OCI-LY3 (cell line): ENCODE results near the gene SHCBP1L.

Source experiments
- H2AFZ ChIP-seq: fragments of 200-600, 300-600 bp; shearing (Covaris generic); 2 replicates; pipeline ENCODE4 v1.6.0; 2014; ENCODE audit warnings: antibody characterized with exemption, low read depth, low read length
- H3K27ac ChIP-seq: fragments of 200-600, 300-600 bp; sonication (generic); 2 replicates; pipeline ENCODE4 v1.5.1; 2014; ENCODE audit warnings: mild to moderate bottlenecking, low read length, moderate library complexity, mixed read lengths
- H3K27me3 ChIP-seq: fragments of 200-600, 300-600 bp; sonication (generic); 2 replicates; pipeline ENCODE4 v1.6.1; 2014; ENCODE audit warnings: low read depth, low read length, mixed read lengths
- H3K36me3 ChIP-seq: fragments of 200-600, 300-600 bp; sonication (generic); replicated peaks from 2 replicates; pipeline ENCODE3; 2014; ENCODE audit warnings: low read depth, low read length, mixed read lengths
- H3K4me1 ChIP-seq: fragments of 300-600, 200-600 bp; sonication (generic); 2 replicates; pipeline ENCODE4 v1.6.1; 2014; ENCODE audit warnings: low read length, mixed read lengths
- H3K4me2 ChIP-seq: fragments of 200-600, 300-600 bp; sonication (generic); 2 replicates; pipeline ENCODE4 v1.6.1; 2014; ENCODE audit warnings: low read length, mixed read lengths
- H3K4me3 ChIP-seq: fragments of 300-600, 200-600 bp; sonication (generic); 2 replicates; pipeline ENCODE4 v1.5.1; 2014; ENCODE audit warnings: antibody characterized with exemption, mild to moderate bottlenecking, low read length, moderate library complexity
- H3K79me2 ChIP-seq: fragments of 300-600, 200-600 bp; shearing (Covaris generic); 2 replicates; pipeline ENCODE4 v1.6.1; 2014; ENCODE audit warnings: mild to moderate bottlenecking, low read length, mixed read lengths
- H3K9ac ChIP-seq: fragments of 300-600, 200-600 bp; shearing (Covaris generic); 2 replicates; pipeline ENCODE4 v1.6.0; 2014; ENCODE audit warnings: mild to moderate bottlenecking, low read length, moderate library complexity
- H3K9me3 ChIP-seq: fragments of 200-600, 300-600 bp; shearing (Covaris generic); 2 replicates; pipeline ENCODE4 v1.6.1; 2014; ENCODE audit warnings: low read length, mixed read lengths; ENCODE audit not compliant: insufficient read depth
- H4K20me1 ChIP-seq: fragments of 200-600, 300-600 bp; sonication (generic); 2 replicates; pipeline ENCODE4 v1.6.1; 2016; ENCODE audit warnings: low read length, mixed read lengths; ENCODE audit not compliant: insufficient read depth
- EZH2phosphoT487 ChIP-seq: fragments of 200-600 bp; shearing (Covaris generic); IDR thresholded peaks from 2 replicates; pipeline ENCODE4 v1.6.1; 2018; ENCODE audit warnings: antibody characterized with exemption, mixed run types, low read depth
- TF ChIP-seq, protein P1 (sequence below): fragments of 200-600, 300-600 bp; sonication (generic); IDR thresholded peaks from 2 replicates; pipeline ENCODE4 v1.5.1; 2014; ENCODE audit warnings: antibody characterized with exemption, low read length, low read depth

The SHCBP1L gene

GRCh38 chr1:182977480-182977879, 24.5 kb upstream of the SHCBP1L start:
- no peak overlapping the region for H3K4me3 ChIP-seq
- H4K20me1 ChIP-seq = no peaks in the 10 kb centered on the region
- H3K9me3 ChIP-seq = no peaks in the 10 kb centered on the region
- no peak overlapping the region for H3K27ac ChIP-seq
- TF ChIP-seq, protein P1, sequence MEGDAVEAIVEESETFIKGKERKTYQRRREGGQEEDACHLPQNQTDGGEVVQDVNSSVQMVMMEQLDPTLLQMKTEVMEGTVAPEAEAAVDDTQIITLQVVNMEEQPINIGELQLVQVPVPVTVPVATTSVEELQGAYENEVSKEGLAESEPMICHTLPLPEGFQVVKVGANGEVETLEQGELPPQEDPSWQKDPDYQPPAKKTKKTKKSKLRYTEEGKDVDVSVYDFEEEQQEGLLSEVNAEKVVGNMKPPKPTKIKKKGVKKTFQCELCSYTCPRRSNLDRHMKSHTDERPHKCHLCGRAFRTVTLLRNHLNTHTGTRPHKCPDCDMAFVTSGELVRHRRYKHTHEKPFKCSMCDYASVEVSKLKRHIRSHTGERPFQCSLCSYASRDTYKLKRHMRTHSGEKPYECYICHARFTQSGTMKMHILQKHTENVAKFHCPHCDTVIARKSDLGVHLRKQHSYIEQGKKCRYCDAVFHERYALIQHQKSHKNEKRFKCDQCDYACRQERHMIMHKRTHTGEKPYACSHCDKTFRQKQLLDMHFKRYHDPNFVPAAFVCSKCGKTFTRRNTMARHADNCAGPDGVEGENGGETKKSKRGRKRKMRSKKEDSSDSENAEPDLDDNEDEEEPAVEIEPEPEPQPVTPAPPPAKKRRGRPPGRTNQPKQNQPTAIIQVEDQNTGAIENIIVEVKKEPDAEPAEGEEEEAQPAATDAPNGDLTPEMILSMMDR = no peak
- no peak for TF ChIP-seq EZH2phosphoT487
- no peaks in the 10 kb centered on the region for H3K36me3 ChIP-seq
- H3K4me1 ChIP-seq = no peaks in the 10 kb centered on the region
- no peaks in the 10 kb centered on the region for H3K79me2 ChIP-seq
- H2AFZ ChIP-seq = no peak overlapping the region
- H3K9ac ChIP-seq = no peak overlapping the region
- no peak overlapping the region for H3K4me2 ChIP-seq
- 0 out of 2 replicates have a peak, but pooled peaks cover 4% of the 10 kb centered on the region for H3K27me3 ChIP-seq

- TF ChIP-seq, protein P1 = no peak
- TF ChIP-seq EZH2phosphoT487 = no peak
- no peak overlapping the region for H3K27ac ChIP-seq
- no peaks in the 10 kb centered on the region for H3K4me1 ChIP-seq
- H3K9ac ChIP-seq = no peak overlapping the region
- no peak overlapping the region for H3K4me3 ChIP-seq
- H3K9me3 ChIP-seq = no peaks in the 10 kb centered on the region
- no peak overlapping the region for H2AFZ ChIP-seq
- H3K36me3 ChIP-seq = no peaks in the 10 kb centered on the region
- peaks cover 9% of the 10 kb centered on the region for H3K27me3 ChIP-seq
- H3K79me2 ChIP-seq = no peaks in the 10 kb centered on the region
- H3K4me2 ChIP-seq = no peak overlapping the region
- no peaks in the 10 kb centered on the region for H4K20me1 ChIP-seq
These were observed 21.7 kb upstream of the SHCBP1L start for GRCh38 chr1:182974506-182975191.

- peaks cover 24% of the 10 kb centered on the region for H3K27me3 ChIP-seq
- H3K36me3 ChIP-seq = no peaks in the 10 kb centered on the region
- H3K9me3 ChIP-seq = no peaks in the 10 kb centered on the region
- no peak overlapping the region for H3K4me3 ChIP-seq
- no peak overlapping the region for H3K9ac ChIP-seq
- no peak overlapping the region for H3K27ac ChIP-seq
- H2AFZ ChIP-seq = no peak overlapping the region
- H3K4me2 ChIP-seq = no peak overlapping the region
- H3K79me2 ChIP-seq = no peaks in the 10 kb centered on the region
- no peaks in the 10 kb centered on the region for H4K20me1 ChIP-seq
- no peaks in the 10 kb centered on the region for H3K4me1 ChIP-seq
- TF ChIP-seq EZH2phosphoT487 = no peak
- TF ChIP-seq, protein P1 = no peak
These were observed 19.9 kb upstream of the SHCBP1L start for GRCh38 chr1:182972829-182973228.

- peaks cover 24% of the 10 kb centered on the region for H3K27me3 ChIP-seq
- H3K4me1 ChIP-seq = no peaks in the 10 kb centered on the region
- no peak overlapping the region for H3K27ac ChIP-seq
- no peak overlapping the region for H2AFZ ChIP-seq
- no peaks in the 10 kb centered on the region for H3K79me2 ChIP-seq
- H4K20me1 ChIP-seq = no peaks in the 10 kb centered on the region
- no peak overlapping the region for H3K9ac ChIP-seq
- no peaks in the 10 kb centered on the region for H3K9me3 ChIP-seq
- no peaks in the 10 kb centered on the region for H3K36me3 ChIP-seq
- no peak for TF ChIP-seq EZH2phosphoT487
- TF ChIP-seq, protein P1 = no peak
- no peak overlapping the region for H3K4me2 ChIP-seq
- H3K4me3 ChIP-seq = no peak overlapping the region
These were observed 19.3 kb upstream of the SHCBP1L start for GRCh38 chr1:182972231-182972630.
